DOHH2 (cell line): ENCODE data around the gene NFE2L3.

ENCODE experiments used
- H3F3A ChIP-seq: fragments of 200-600 bp; sonication (generic), shearing (Covaris generic); 2 replicates; pipeline ENCODE4 v1.6.0; 2016; ENCODE audit warnings: antibody characterized with exemption, mild to moderate bottlenecking; ENCODE audit not compliant: control insufficient read depth, insufficient read depth
- H3K27ac ChIP-seq: fragments of 200-600 bp; sonication (generic); 2 replicates; pipeline ENCODE4 v1.5.1; 2014; ENCODE audit warnings: low read depth, mild to moderate bottlenecking, low read length, moderate library complexity
- H3K27me3 ChIP-seq: fragments of 200-600 bp; sonication (generic); 2 replicates; pipeline ENCODE4 v1.6.1; 2014; ENCODE audit warnings: mild to moderate bottlenecking, low read length, mixed read lengths; ENCODE audit not compliant: control insufficient read depth
- H3K36me3 ChIP-seq: fragments of 200-600 bp; sonication (generic); 2 replicates; pipeline ENCODE4 v1.6.1; 2014; ENCODE audit warnings: mild to moderate bottlenecking, low read length, moderate library complexity, mixed read lengths; ENCODE audit not compliant: control insufficient read depth
- H3K4me1 ChIP-seq: fragments of 200-600 bp; sonication (generic); 2 replicates; pipeline ENCODE4 v1.6.1; 2014; ENCODE audit warnings: mild to moderate bottlenecking, low read length, mixed read lengths; ENCODE audit not compliant: control insufficient read depth
- H3K4me2 ChIP-seq: fragments of 200-600 bp; sonication (generic); 2 replicates; pipeline ENCODE4 v1.6.0; 2014; ENCODE audit warnings: mild to moderate bottlenecking, low read length, moderate library complexity
- H3K4me3 ChIP-seq: fragments of 200-600 bp; sonication (generic); 2 replicates; pipeline ENCODE4 v1.5.1; 2014; ENCODE audit warnings: mild to moderate bottlenecking, low read length, mixed read lengths
- H3K79me2 ChIP-seq: fragments of 200-600 bp; sonication (generic); 2 replicates; pipeline ENCODE4 v1.6.1; 2014; ENCODE audit warnings: mild to moderate bottlenecking, low read length, mixed read lengths; ENCODE audit not compliant: control insufficient read depth
- H3K9me2 ChIP-seq: fragments of 200-600 bp; sonication (generic); replicated peaks from 2 replicates; pipeline ENCODE4 v1.6.1; 2014; ENCODE audit warnings: mild to moderate bottlenecking, low read length, mixed read lengths; ENCODE audit not compliant: control insufficient read depth
- H3K9me3 ChIP-seq: fragments of 200-600 bp; sonication (generic); 2 replicates; pipeline ENCODE4 v1.6.1; 2014; ENCODE audit warnings: antibody characterized with exemption, low read length, mixed read lengths; ENCODE audit not compliant: control insufficient read depth, insufficient read depth
- H4K20me1 ChIP-seq: fragments of 200-600 bp; sonication (generic); 2 replicates; pipeline ENCODE4 v1.6.0; 2014; ENCODE audit warnings: low read depth, mild to moderate bottlenecking, antibody characterized with exemption, low read length, moderate library complexity; ENCODE audit not compliant: control insufficient read depth, insufficient read depth
- CTCF ChIP-seq: fragments of 200-600 bp; sonication (generic); IDR thresholded peaks from one replicate; pipeline ENCODE4 v1.5.1; 2014; ENCODE audit warnings: antibody characterized with exemption, mild to moderate bottlenecking, low read depth, low read length; ENCODE audit not compliant: poor library complexity, severe bottlenecking
- EZH2phosphoT487 ChIP-seq: fragments of 200-600 bp; sonication (generic); IDR thresholded peaks from 2 replicates; pipeline ENCODE4 v1.6.1; 2017; ENCODE audit warnings: borderline replicate concordance, mild to moderate bottlenecking, antibody characterized with exemption, low read length, moderate library complexity, mixed read lengths

The NFE2L3 gene

GRCh38 chr7:26195182-26195581, 43.2 kb downstream of the NFE2L3 start:
- Histone ChIP-seq H3K9me3 (no peaks in the 10 kb centered on the region), H3K4me2 (no peak overlapping the region), H3K27ac (no peak overlapping the region), H3K9me2 (no peaks in the 10 kb centered on the region), H3K27me3 (no peaks in the 10 kb centered on the region), H3K36me3 (peaks cover 100% of the 10 kb centered on the region), H3K4me1 (peaks cover 46% of the 10 kb centered on the region), H3K79me2 (peaks cover 86% of the 10 kb centered on the region), H3F3A (peaks cover 96% of the 10 kb centered on the region), H3K4me3 (no peak overlapping the region), H4K20me1 (peaks cover 86% of the 10 kb centered on the region)
- TF ChIP-seq CTCF (no peak), EZH2phosphoT487 (no peak)

- Histone ChIP-seq H3K9me3 (no peaks in the 10 kb centered on the region), H3K36me3 (peaks cover 95% of the 10 kb centered on the region), H3K4me2 (peak overlapping the region; percentile 59), H3K27ac (no peak overlapping the region), H3K9me2 (no peaks in the 10 kb centered on the region), H4K20me1 (peaks cover 77% of the 10 kb centered on the region), H3K79me2 (peaks cover 91% of the 10 kb centered on the region), H3K4me1 (peaks cover 46% of the 10 kb centered on the region), H3K27me3 (no peaks in the 10 kb centered on the region), H3K4me3 (peak overlapping the region; percentile 93), H3F3A (peaks cover 89% of the 10 kb centered on the region)
- TF ChIP-seq EZH2phosphoT487 (no peak), CTCF (no peak)
Observed at GRCh38 chr7:26195867-26196657, 44.1 kb downstream of the NFE2L3 start.

GRCh38 chr7:26197153-26198115, 45.4 kb downstream of the NFE2L3 start:
- Histone ChIP-seq H3K9me2 (no peaks in the 10 kb centered on the region), H3K36me3 (peaks cover 90% of the 10 kb centered on the region), H3K27ac (peak overlapping the region; percentile 32), H3K27me3 (no peaks in the 10 kb centered on the region), H3K4me3 (peak overlapping the region; percentile 93), H3K79me2 (peaks cover 90% of the 10 kb centered on the region), H3K4me2 (peak overlapping the region; percentile 59), H4K20me1 (peaks cover 70% of the 10 kb centered on the region), H3K9me3 (no peaks in the 10 kb centered on the region), H3K4me1 (peaks cover 43% of the 10 kb centered on the region), H3F3A (peaks cover 76% of the 10 kb centered on the region)
- no peak for TF ChIP-seq EZH2phosphoT487
- TF ChIP-seq CTCF: no peak
